H1 (cell line): ENCODE data around the gene BBS9. TPM values are rescaled to one million over a fixed set of nuclear protein-coding genes. Genes with fewer than 3 reads are reported as not detected.

Source experiments
- CTCF ChIA-PET: fragments of 300-600 bp; sonication (Branson Sonifier 250); formaldehyde crosslinking; loops from one replicate; lab custom pipeline; 2021; ENCODE audit not compliant: partially characterized antibody; lab: Charles Lee
- POLR2A ChIA-PET: fragments of 300-600 bp; sonication (Branson Sonifier 250); formaldehyde crosslinking; loops from one replicate; lab custom pipeline; 2021; ENCODE audit warnings: inconsistent platforms; ENCODE audit not compliant: partially characterized antibody; lab: Charles Lee
- DNase-seq, 2 experiments: peaks; one replicate each; pipeline versions ENCODE4 v3.0.0 to v3.0.0-alpha.2; 2010 to 2022; ENCODE audit warnings: low spot score in 2 of 2, low read depth in 1 of 2, mixed read lengths in 1 of 2
- FAIRE-seq: peaks from 2 replicates; lab custom pipeline; 2011; peaks lifted over from hg19 to GRCh38; lab: Jason Lieb, UNC
- H2AFZ ChIP-seq: 2 replicates; pipeline ENCODE4 v1.8.1; 2012; ENCODE audit warnings: low read length, inconsistent platforms
- H2AK5ac ChIP-seq: 2 replicates; pipeline ENCODE4 v1.6.1; 2013; ENCODE audit warnings: low read depth, low read length
- H2BK120ac ChIP-seq: replicated peaks from 2 replicates; pipeline ENCODE3; 2013; ENCODE audit warnings: low read depth, low read length, inconsistent platforms
- H2BK12ac ChIP-seq: 2 replicates; pipeline ENCODE4 v1.6.1; 2013; ENCODE audit warnings: low read depth, low read length
- H2BK15ac ChIP-seq: 2 replicates; pipeline ENCODE4 v1.6.1; 2013; ENCODE audit warnings: low read length
- H2BK20ac ChIP-seq: 2 replicates; pipeline ENCODE4 v1.6.1; 2013; ENCODE audit warnings: low read length
- H2BK5ac ChIP-seq: 2 replicates; pipeline ENCODE4 v1.6.1; 2013; ENCODE audit warnings: low read depth, low read length
- H3K14ac ChIP-seq: 2 replicates; pipeline ENCODE4 v1.6.1; 2013; ENCODE audit warnings: inconsistent platforms; ENCODE audit not compliant: insufficient read length
- H3K18ac ChIP-seq: 2 replicates; pipeline ENCODE4 v1.6.1; 2013; ENCODE audit warnings: low read length; ENCODE audit errors: extremely low read depth
- H3K23ac ChIP-seq: 2 replicates; pipeline ENCODE4 v1.6.1; 2013; ENCODE audit warnings: inconsistent platforms; ENCODE audit not compliant: insufficient read length
- H3K23me2 ChIP-seq: 2 replicates; pipeline ENCODE4 v1.6.1; 2013; ENCODE audit warnings: low read depth, low read length
- H3K27ac ChIP-seq: 2 replicates; pipeline ENCODE4 v1.6.1; 2011; ENCODE audit warnings: low read depth, low read length, inconsistent platforms
- H3K27me3 ChIP-seq, 4 experiments: replicated peaks in 1 of 4; 1 replicate in 1 of 4; 2 replicates in 3 of 4; pipeline versions ENCODE4 v1.6.1 to v1.8.1; 2011 to 2013; ENCODE audit warnings: low read length in 3 of 4, mild to moderate bottlenecking in 3 of 4, inconsistent platforms in 2 of 4, mixed read lengths in 2 of 4, moderate library complexity in 1 of 4; ENCODE audit not compliant: control insufficient read depth in 3 of 4, insufficient read depth in 3 of 4; ENCODE audit errors: extremely low read depth in 1 of 4
- H3K36me3 ChIP-seq, 4 experiments: 2 replicates each; pipeline versions ENCODE4 v1.6.1 to v1.8.1; 2011 to 2013; ENCODE audit warnings: mild to moderate bottlenecking in 4 of 4, low read length in 3 of 4, moderate library complexity in 2 of 4, control low read depth in 1 of 4, inconsistent platforms in 1 of 4; ENCODE audit not compliant: insufficient read depth in 4 of 4, control insufficient read depth in 2 of 4
- H3K4ac ChIP-seq: replicated peaks from 2 replicates; pipeline ENCODE3; 2013; ENCODE audit warnings: low read length, low read depth, mixed read lengths, inconsistent platforms; ENCODE audit not compliant: insufficient read length
- H3K4me1 ChIP-seq, 4 experiments: replicated peaks in 1 of 4; 1 replicate in 1 of 4; 2 replicates in 3 of 4; pipeline versions ENCODE4 v1.6.1 to v1.8.1; 2011 to 2013; ENCODE audit warnings: low read length in 3 of 4, inconsistent platforms in 2 of 4, mixed read lengths in 1 of 4; ENCODE audit not compliant: insufficient read depth in 4 of 4, control insufficient read depth in 3 of 4
- H3K4me2 ChIP-seq, 2 experiments: 2 replicates each; pipeline versions ENCODE4 v1.6.1 to v1.8.1; 2011 to 2013; ENCODE audit warnings: low read depth in 2 of 2, low read length in 2 of 2, control low read depth in 1 of 2, inconsistent platforms in 1 of 2, mild to moderate bottlenecking in 1 of 2; ENCODE audit not compliant: insufficient read depth in 1 of 2
- H3K4me3 ChIP-seq, 4 experiments: fragments of 200-600, 300-600 bp in 1 of 4; sonication (generic), shearing (Covaris generic), sonication (Bioruptor Twin) in 1 of 4; 2 replicates each; pipeline versions ENCODE4 v1.5.1 to v1.8.1; 2011 to 2016; ENCODE audit warnings: low read length in 4 of 4, low read depth in 3 of 4, control low read depth in 2 of 4, inconsistent platforms in 2 of 4, mild to moderate bottlenecking in 2 of 4, mixed read lengths in 1 of 4, moderate library complexity in 1 of 4; ENCODE audit not compliant: insufficient read depth in 2 of 4; ENCODE audit errors: extremely low read depth in 1 of 4
- H3K56ac ChIP-seq: replicated peaks from 2 replicates; pipeline ENCODE3; 2013; ENCODE audit warnings: low read depth, mild to moderate bottlenecking, mixed read lengths, low read length, inconsistent platforms; ENCODE audit not compliant: insufficient read length
- H3K79me1 ChIP-seq: 2 replicates; pipeline ENCODE4 v1.6.1; 2013; ENCODE audit warnings: low read depth, low read length, control low read depth
- H3K79me2 ChIP-seq, 2 experiments: 2 replicates each; pipeline versions ENCODE4 v1.6.1 to v1.8.1; 2012 to 2013; ENCODE audit warnings: low read length in 2 of 2, mild to moderate bottlenecking in 2 of 2, inconsistent platforms in 1 of 2; ENCODE audit not compliant: insufficient read depth in 2 of 2, control insufficient read depth in 1 of 2
- H3K9ac ChIP-seq, 4 experiments: replicated peaks in 1 of 4; 1 replicate in 1 of 4; 2 replicates in 3 of 4; pipeline versions ENCODE4 v1.6.1 to v1.8.1; 2011 to 2013; ENCODE audit warnings: low read depth in 3 of 4, low read length in 3 of 4, control low read depth in 2 of 4, mild to moderate bottlenecking in 2 of 4, moderate library complexity in 2 of 4, inconsistent platforms in 1 of 4; ENCODE audit errors: extremely low read depth in 1 of 4
- H3K9me3 ChIP-seq, 2 experiments: 2 replicates each; pipeline versions ENCODE4 v1.6.1 to v1.8.1; 2012 to 2013; ENCODE audit warnings: mild to moderate bottlenecking in 2 of 2, moderate library complexity in 2 of 2, control low read depth in 1 of 2, inconsistent platforms in 1 of 2, low read depth in 1 of 2, low read length in 1 of 2, mixed read lengths in 1 of 2; ENCODE audit not compliant: insufficient read depth in 2 of 2
- H4K20me1 ChIP-seq, 2 experiments: replicated peaks in 1 of 2; 2 replicates each; pipeline versions ENCODE3 to v1.8.1; 2011 to 2013; ENCODE audit warnings: inconsistent platforms in 2 of 2, low read length in 2 of 2, mild to moderate bottlenecking in 1 of 2; ENCODE audit not compliant: insufficient read depth in 2 of 2, control insufficient read depth in 1 of 2
- H4K5ac ChIP-seq: 2 replicates; pipeline ENCODE4 v1.6.1; 2013; ENCODE audit warnings: low read length, low read depth, mixed read lengths, inconsistent platforms; ENCODE audit not compliant: insufficient read length
- H4K8ac ChIP-seq: 2 replicates; pipeline ENCODE4 v1.8.0; 2013; ENCODE audit warnings: mild to moderate bottlenecking, moderate library complexity, low read length, inconsistent platforms; ENCODE audit not compliant: insufficient read depth; ENCODE audit errors: extremely low read depth
- H4K91ac ChIP-seq: replicated peaks from 2 replicates; pipeline ENCODE3; 2013; ENCODE audit warnings: low read length, mixed read lengths, inconsistent platforms; ENCODE audit not compliant: insufficient read length
- GABPA ChIP-seq: IDR thresholded peaks from 2 replicates; pipeline ENCODE4 v1.6.1; 2011; ENCODE audit warnings: mild to moderate bottlenecking, low read length, moderate library complexity, borderline replicate concordance; ENCODE audit not compliant: insufficient read depth
- JUN ChIP-seq: IDR thresholded peaks from 2 replicates; pipeline ENCODE4 v1.6.1; 2011; ENCODE audit warnings: low read depth, mild to moderate bottlenecking, improper control_type of control experiment, low read length
- TAF1 ChIP-seq: IDR thresholded peaks from 2 replicates; pipeline ENCODE4 v1.6.1; 2011; ENCODE audit warnings: mild to moderate bottlenecking, low read depth, low read length
- WGBS, 2 experiments: shearing (Covaris generic) in 1 of 2; methylation state at CpG; one replicate each; pipeline versions ENCODE4 v1.1.6 to v1.1.7; 2013 to 2015; ENCODE audit warnings: low lambda C conversion rate in 2 of 2, mixed read lengths in 2 of 2, inconsistent platforms in 1 of 2, low coverage in 1 of 2, missing lambda C conversion rate in 1 of 2; ENCODE audit not compliant: insufficient replicate concordance in 2 of 2, insufficient coverage in 1 of 2, insufficient read length in 1 of 2; ENCODE audit errors: extremely low coverage in 1 of 2, missing lambda C conversion rate in 1 of 2; 5-methylcytosine and 5-hydroxymethylcytosine counted together
- polyA plus RNA-seq, 7 experiments: library from polyadenylated mRNA; depleted of rRNA in 3 of 7; stranded (reverse) in 5 of 7; unstranded in 2 of 7; fragments of >200 nt in 5 of 7; fragments of 200-250 nt in 2 of 7; gene quantifications; 1 replicate in 5 of 7; 2 replicates in 1 of 7; 4 replicates in 1 of 7; pipeline versions ENCODE4 v1.2.1 to v1.2.3, GENCODE V29; 2011 to 2013; ENCODE audit warnings: missing spikeins in 2 of 7, mixed read lengths in 2 of 7
- total RNA-seq: library from RNA; stranded (reverse); fragmentation: NEBNext Ultra II Directional; extraction: Animal tissue kit (Norgen Biotek cat#: 25700); gene quantifications from 2 replicates; pipeline ENCODE4 v1.2.1, GENCODE V29; 2021

Gene BBS9
- total and polyA plus RNA-seq, 2 of the 8 experiments (the other 6 are each of a cell fraction or from before 2014, with no cell fraction given): 22.3 to 37.0 TPM

- H3K56ac ChIP-seq: no peak overlapping the region
- no peaks in the 10 kb centered on the region for H4K20me1 ChIP-seq
- FAIRE-seq: no peak
- H3K23ac ChIP-seq: no peak overlapping the region
- DNase-seq: no peak
- no peak overlapping the region for H2BK120ac ChIP-seq
- H2AFZ ChIP-seq: no peak overlapping the region
- H2AK5ac ChIP-seq: no peak overlapping the region
- no peak overlapping the region for H2BK5ac ChIP-seq
- no peak overlapping the region for H3K18ac ChIP-seq
- H2BK15ac ChIP-seq: no peak overlapping the region
- no peak overlapping the region for H4K8ac ChIP-seq
- no peak overlapping the region for H3K14ac ChIP-seq
- H3K4me2 ChIP-seq: no peak overlapping the region
- H3K79me2 ChIP-seq: no peaks in the 10 kb centered on the region
- ChIA-PET POLR2A (no interaction called here), CTCF (interaction anchor here (0.7 kb wide), 1 partner anchor 259 kb away, joined by 3 read pairs; no protein-coding TSS in a partner anchor)
- no peak overlapping the region for H3K9ac ChIP-seq
- H3K27me3 ChIP-seq: no peaks in the 10 kb centered on the region
- H4K91ac ChIP-seq: no peak overlapping the region
- H3K4ac ChIP-seq: no peak overlapping the region
- H4K5ac ChIP-seq: no peak overlapping the region
- no peak overlapping the region for H3K27ac ChIP-seq
- 89% methylated on average over 6 of the region's 6 CpGs; no CpG with 5 or more reads in 1 of the 2 experiments for WGBS, 2 experiments
- H3K23me2 ChIP-seq: no peaks in the 10 kb centered on the region
- H2BK12ac ChIP-seq: no peak overlapping the region
- no peak overlapping the region for H2BK20ac ChIP-seq
- H3K79me1 ChIP-seq: no peaks in the 10 kb centered on the region
- H3K9me3 ChIP-seq: no peaks in the 10 kb centered on the region
- no peaks in the 10 kb centered on the region for H3K36me3 ChIP-seq
- H3K4me3 ChIP-seq: no peak overlapping the region
- H3K4me1 ChIP-seq: no peaks in the 10 kb centered on the region
- TF ChIP-seq GABPA (no peak), JUN (no peak), TAF1 (no peak)
Measured at GRCh38 chr7:33457039-33457438, 327.7 kb downstream of the BBS9 start.
